ENCODE results near the gene NDUFA7.

DNA sequence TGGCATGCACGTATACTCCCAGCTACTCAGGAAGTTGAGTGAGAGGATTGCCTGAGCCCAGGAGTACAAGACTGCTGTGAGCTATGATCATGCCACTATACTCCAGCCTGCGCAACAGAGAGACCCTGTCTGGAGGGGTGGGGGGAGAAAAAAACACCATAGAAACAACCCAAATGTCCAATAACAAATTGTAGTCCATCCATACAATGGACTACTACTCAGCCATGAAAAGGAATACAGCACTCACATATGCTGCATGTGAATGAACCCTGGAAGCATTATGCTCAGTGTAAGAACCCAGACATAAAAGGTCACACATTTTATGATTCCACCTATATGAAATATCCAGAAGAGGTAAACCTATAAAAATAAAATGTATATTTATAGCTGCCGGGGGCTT lies 55.3 kb downstream of the NDUFA7 start:
- TF ChIP-seq ZNF565 (CRISPR knock-in tag; conservative IDR thresholded peaks at IDR 0.05; ENCODE audit: low read depth) (no peak), ZFP30 (CRISPR knock-in tag; IDR thresholded peaks at IDR 0.05) (no peak), RARB (CRISPR knock-in tag; IDR thresholded peaks at IDR 0.05) (no peak)
- TF ChIP-seq, protein P1, sequence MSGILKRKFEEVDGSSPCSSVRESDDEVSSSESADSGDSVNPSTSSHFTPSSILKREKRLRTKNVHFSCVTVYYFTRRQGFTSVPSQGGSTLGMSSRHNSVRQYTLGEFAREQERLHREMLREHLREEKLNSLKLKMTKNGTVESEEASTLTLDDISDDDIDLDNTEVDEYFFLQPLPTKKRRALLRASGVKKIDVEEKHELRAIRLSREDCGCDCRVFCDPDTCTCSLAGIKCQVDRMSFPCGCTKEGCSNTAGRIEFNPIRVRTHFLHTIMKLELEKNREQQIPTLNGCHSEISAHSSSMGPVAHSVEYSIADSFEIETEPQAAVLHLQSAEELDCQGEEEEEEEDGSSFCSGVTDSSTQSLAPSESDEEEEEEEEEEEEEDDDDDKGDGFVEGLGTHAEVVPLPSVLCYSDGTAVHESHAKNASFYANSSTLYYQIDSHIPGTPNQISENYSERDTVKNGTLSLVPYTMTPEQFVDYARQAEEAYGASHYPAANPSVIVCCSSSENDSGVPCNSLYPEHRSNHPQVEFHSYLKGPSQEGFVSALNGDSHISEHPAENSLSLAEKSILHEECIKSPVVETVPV (CRISPR knock-in tag; IDR thresholded peaks at IDR 0.05), result no peak

Data from SK-N-SH treated with all-trans-retinoic acid at 6 μM for 48 hours (cell line).